KMS-11 (cell line): ENCODE measurements around the gene PLP2.
A peak's percentile ranks its signal among the peaks of the same experiment; 100 is the strongest.

Source experiments
- H2AFZ ChIP-seq: fragments of 200-600 bp; sonication (generic); 2 replicates; pipeline ENCODE4 v1.6.1; 2016; ENCODE audit warnings: antibody characterized with exemption, mixed run types, low read depth
- H3K27ac ChIP-seq: fragments of 200-600 bp; sonication (generic); 2 replicates; pipeline ENCODE4 v1.6.1; 2016; ENCODE audit warnings: mild to moderate bottlenecking, mixed run types
- H3K27me3 ChIP-seq: fragments of 200-600 bp; sonication (generic); 2 replicates; pipeline ENCODE4 v1.6.1; 2017; ENCODE audit warnings: mild to moderate bottlenecking, low read depth, mixed run types, moderate library complexity; ENCODE audit not compliant: insufficient read depth
- H3K36me3 ChIP-seq: fragments of 200-600 bp; sonication (generic); 2 replicates; pipeline ENCODE4 v1.6.1; 2017; ENCODE audit warnings: mild to moderate bottlenecking, mixed run types; ENCODE audit not compliant: insufficient read depth
- H3K4me1 ChIP-seq: fragments of 200-600 bp; sonication (generic); 2 replicates; pipeline ENCODE4 v1.6.1; 2016; ENCODE audit warnings: mild to moderate bottlenecking, low read depth, mixed run types; ENCODE audit not compliant: poor library complexity, severe bottlenecking
- H3K4me2 ChIP-seq: fragments of 200-600 bp; sonication (generic); 2 replicates; pipeline ENCODE4 v1.7.0; 2016; ENCODE audit warnings: mild to moderate bottlenecking, mixed run types
- H3K4me3 ChIP-seq: fragments of 200-600 bp; sonication (generic); IDR thresholded peaks from 2 replicates; pipeline ENCODE4 v1.6.1; 2017; ENCODE audit warnings: low read depth, low read length, mixed read lengths; ENCODE audit not compliant: insufficient read depth
- H3K79me2 ChIP-seq: fragments of 200-600 bp; sonication (generic); 2 replicates; pipeline ENCODE4 v1.6.1; 2016; ENCODE audit warnings: low read depth, mixed run types; ENCODE audit not compliant: insufficient read depth
- H3K9ac ChIP-seq: fragments of 200-600 bp; sonication (generic); 2 replicates; pipeline ENCODE4 v1.6.1; 2016; ENCODE audit warnings: mild to moderate bottlenecking, mixed run types
- H4K20me1 ChIP-seq: fragments of 200-600 bp; sonication (generic); 2 replicates; pipeline ENCODE4 v1.6.1; 2016; ENCODE audit warnings: mild to moderate bottlenecking, mixed run types; ENCODE audit not compliant: insufficient read depth
- CTCF ChIP-seq: fragments of 200-600 bp; sonication (generic); conservative IDR thresholded peaks from 2 replicates; pipeline ENCODE4 v1.6.1; 2017; ENCODE audit warnings: low read depth, mild to moderate bottlenecking, antibody characterized with exemption, low read length, moderate library complexity, mixed read lengths

The PLP2 gene

GRCh38 chrX:49155243-49155899, 16.3 kb upstream of the PLP2 start:
- H2AFZ ChIP-seq = peak overlapping the region; percentile 52
- H4K20me1 ChIP-seq = no peaks in the 10 kb centered on the region
- peak overlapping the region; percentile 51; the same call in 1 of the 2 replicates for H3K4me2 ChIP-seq
- no peak overlapping the region for H3K9ac ChIP-seq
- no peak for TF ChIP-seq CTCF
- no peak overlapping the region for H3K27ac ChIP-seq
- H3K36me3 ChIP-seq = no peaks in the 10 kb centered on the region
- H3K4me1 ChIP-seq = no peaks in the 10 kb centered on the region
- no peaks in the 10 kb centered on the region for H3K79me2 ChIP-seq
- no peaks in the 10 kb centered on the region for H3K27me3 ChIP-seq
- H3K4me3 ChIP-seq = no peak overlapping the region

- peak overlapping the region; percentile 51; the same call in 1 of the 2 replicates for H3K4me2 ChIP-seq
- H3K4me1 ChIP-seq = no peaks in the 10 kb centered on the region
- H4K20me1 ChIP-seq = no peaks in the 10 kb centered on the region
- no peaks in the 10 kb centered on the region for H3K79me2 ChIP-seq
- peak overlapping the region; percentile 36; the same call in 1 of the 2 replicates for H3K27ac ChIP-seq
- H3K36me3 ChIP-seq = no peaks in the 10 kb centered on the region
- TF ChIP-seq CTCF = peak; percentile 52; the same call in 1 of the 2 replicates
- H3K4me3 ChIP-seq = no peak overlapping the region
- peak overlapping the region; percentile 44; the same call in 1 of the 2 replicates for H3K9ac ChIP-seq
- H3K27me3 ChIP-seq = no peaks in the 10 kb centered on the region
- H2AFZ ChIP-seq = peak overlapping the region; percentile 52
Measured at GRCh38 chrX:49155900-49156837, 15.5 kb upstream of the PLP2 start.

GRCh38 chrX:49157194-49157593, 14.5 kb upstream of the PLP2 start:
- Histone ChIP-seq H2AFZ (no peak overlapping the region), H3K4me3 (no peak overlapping the region), H3K27ac (no peak overlapping the region), H3K9ac (no peak overlapping the region), H3K36me3 (no peaks in the 10 kb centered on the region), H3K27me3 (no peaks in the 10 kb centered on the region), H4K20me1 (no peaks in the 10 kb centered on the region), H3K79me2 (no peaks in the 10 kb centered on the region), H3K4me2 (no peak overlapping the region), H3K4me1 (no peaks in the 10 kb centered on the region)
- TF ChIP-seq CTCF = no peak

- H3K4me2 ChIP-seq = no peak overlapping the region
- H3K79me2 ChIP-seq = no peaks in the 10 kb centered on the region
- H3K4me1 ChIP-seq = peaks cover 7% of the 10 kb centered on the region
- H3K27me3 ChIP-seq = no peaks in the 10 kb centered on the region
- TF ChIP-seq CTCF = no peak
- H3K9ac ChIP-seq = no peak overlapping the region
- no peaks in the 10 kb centered on the region for H4K20me1 ChIP-seq
- H2AFZ ChIP-seq = no peak overlapping the region
- no peak overlapping the region for H3K27ac ChIP-seq
- H3K36me3 ChIP-seq = no peaks in the 10 kb centered on the region
- no peak overlapping the region for H3K4me3 ChIP-seq
Measured at GRCh38 chrX:49160908-49161307, 10.8 kb upstream of the PLP2 start.
